GM21423 (cell line): ENCODE results near the gene OR51A2.
"Not testable (repeated sequence)": the region's sequence is repeated elsewhere in the genome, so short reads cannot be mapped to it uniquely, and the experiment has no call there.

Experiments used
- ATAC-seq: cut with Tn5 transposase; IDR thresholded peaks from one replicate; pipeline ENCODE4 v1.9.1; 2021; ENCODE audit warnings: mild to moderate bottlenecking, moderate library complexity; ENCODE audit not compliant: unreplicated experiment

Gene OR51A2

DNA sequence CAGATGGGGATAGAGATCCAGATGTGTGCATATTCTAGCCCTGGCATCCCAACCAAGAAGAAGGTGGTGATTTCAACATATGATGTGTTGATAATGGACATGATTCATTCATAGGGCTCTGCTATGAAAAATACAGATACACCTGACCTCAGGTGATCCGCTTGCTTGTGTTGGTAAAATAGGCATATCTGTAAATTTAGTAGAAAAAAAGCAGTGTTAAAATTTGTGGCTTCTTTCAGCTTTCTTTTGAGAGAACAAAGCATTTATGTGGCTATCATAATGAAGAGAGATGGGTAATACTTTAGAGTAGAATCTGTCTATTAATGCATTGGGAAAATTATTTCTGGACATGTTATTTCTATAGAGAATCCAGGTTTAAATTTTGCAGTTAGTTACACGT, at the start of gene OR51A2:
OR51A2 (minus strand) TSS at position 101 of the 400 bp plus-strand sequence; CDS start at position 101, 0 bp downstream.
- ATAC-seq, result not testable (repeated sequence)

DNA sequence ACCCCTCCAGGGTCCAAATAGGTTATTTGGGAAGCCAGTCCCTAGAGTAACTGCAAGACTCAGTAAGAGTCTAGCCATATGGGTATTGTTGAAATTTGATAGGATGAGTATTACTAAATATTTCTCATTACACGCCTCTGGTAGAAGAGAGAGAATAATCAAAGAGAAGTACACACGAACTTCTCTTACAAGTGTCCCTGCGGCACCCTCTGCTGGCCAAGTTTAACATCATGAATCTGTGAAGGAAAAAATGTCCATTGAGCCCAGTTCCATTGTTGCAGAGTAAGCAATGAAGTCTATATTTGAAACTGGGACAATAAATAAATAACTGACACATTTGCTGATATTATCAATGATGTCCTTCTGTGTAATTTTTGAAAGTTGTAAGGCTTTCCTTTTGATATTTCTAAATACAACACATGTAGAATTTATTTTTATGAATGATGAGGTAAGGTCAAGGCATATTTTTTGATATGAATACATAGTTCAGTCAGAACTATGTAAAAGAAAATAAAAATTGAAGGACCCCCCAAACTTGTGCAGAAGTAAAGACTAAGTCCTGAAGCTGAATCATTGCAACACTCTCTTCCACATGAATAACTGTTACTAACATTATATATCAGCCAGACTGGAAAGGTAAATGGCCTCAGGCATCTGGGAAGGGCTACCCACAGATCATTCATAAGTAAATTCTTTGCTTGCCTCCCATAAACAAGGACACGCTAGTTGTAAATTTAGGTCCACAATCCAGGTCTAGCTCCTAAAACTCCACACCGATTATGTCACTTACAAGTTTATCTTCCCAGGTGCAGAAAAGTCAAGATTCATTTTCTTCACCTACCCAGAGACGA, 49.1 kb upstream of the OR51A2 start:
- no peak for ATAC-seq

GRCh38 chr11:4994551-4994950, 39.0 kb upstream of the OR51A2 start, which contains the start of gene OR51L1:
TSS of gene OR51L1 (plus strand) at chr11:4994851. CDS start at chr11:4998983, 4,132 bp downstream.
- ATAC-seq, result no peak

DNA sequence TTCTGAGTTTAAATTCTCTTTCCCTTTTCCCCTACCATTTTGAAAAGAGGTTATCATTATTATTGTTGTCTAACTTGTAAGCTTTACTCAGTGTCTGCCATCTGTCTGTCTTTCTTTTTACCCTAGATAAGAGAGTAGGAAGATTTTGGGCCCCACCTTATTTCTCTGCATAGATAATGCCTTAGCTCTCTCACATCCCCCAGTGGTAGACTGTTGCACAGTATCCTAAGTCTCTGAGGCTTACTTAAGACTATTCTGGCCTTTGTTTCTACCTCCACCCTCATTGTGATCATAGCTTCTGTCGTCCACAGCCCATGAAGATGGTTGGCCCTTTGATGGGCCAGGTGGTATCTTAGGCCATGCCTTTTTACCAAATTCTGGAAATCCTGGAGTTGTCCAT, 35.5 kb upstream of the OR51A2 start:
- ATAC-seq, result no peak

GRCh38 chr11:4983841-4984240, 28.3 kb upstream of the OR51A2 start:
- ATAC-seq, result no peak

GRCh38 chr11:4982678-4983077, 27.2 kb upstream of the OR51A2 start:
- no peak for ATAC-seq

DNA sequence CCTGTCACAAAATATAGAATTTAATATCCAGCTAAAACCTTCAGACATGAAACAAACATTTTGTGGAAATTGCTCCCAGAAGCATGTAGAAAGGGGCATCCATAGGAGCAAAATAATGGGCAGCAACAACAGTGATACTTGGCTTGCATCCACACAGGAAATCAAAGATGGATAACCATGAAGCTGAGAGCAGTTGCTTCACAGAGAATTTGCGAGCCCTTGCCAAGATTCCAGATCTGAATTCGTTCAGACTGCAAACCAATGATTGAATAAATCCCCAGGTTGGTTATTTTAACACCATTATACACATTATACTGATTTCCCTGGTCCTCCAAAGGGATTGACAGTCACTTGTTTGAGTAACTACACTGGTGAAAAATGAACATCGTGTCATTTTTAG, 23.5 kb upstream of the OR51A2 start:
- ATAC-seq, result no peak

DNA sequence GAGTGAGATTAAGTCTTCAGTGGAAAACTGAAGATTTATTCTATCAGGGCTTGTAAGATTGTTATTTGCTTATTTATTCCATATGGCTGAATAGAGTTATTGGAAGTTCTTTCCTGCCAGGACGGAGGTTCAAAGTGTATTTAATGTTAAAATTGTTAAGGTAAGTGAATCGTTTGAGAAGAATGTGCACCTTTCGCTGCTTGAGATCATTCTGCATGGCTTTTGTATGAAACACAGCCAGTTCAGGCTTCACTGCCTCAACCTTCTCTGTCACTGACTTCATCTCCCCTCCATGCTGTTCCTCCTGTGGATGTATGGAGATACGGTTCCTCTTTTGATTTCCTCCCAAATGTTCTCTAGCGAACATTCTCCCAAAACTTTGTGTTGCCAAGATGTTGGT, 19.9 kb upstream of the OR51A2 start:
- ATAC-seq, result no peak

DNA sequence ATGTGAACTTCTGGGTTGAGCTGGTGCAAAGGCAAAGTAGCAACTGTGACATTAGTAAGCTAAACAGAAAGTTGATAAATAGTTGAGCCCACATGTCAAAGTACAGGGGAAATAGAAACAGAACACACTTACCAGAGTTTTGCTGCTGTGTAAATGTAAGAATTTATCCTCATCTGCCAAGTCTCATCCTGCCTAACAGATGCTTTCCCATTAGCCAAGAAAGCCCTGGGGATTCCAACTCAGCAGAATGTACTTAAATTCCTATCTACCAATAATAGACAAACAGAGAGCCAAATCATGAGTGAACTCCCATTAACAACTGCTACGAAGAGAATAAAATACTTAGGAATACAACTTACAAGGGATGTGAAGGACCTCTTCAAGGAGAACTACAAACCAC, 7.3 kb upstream of the OR51A2 start:
- ATAC-seq, result no peak

DNA sequence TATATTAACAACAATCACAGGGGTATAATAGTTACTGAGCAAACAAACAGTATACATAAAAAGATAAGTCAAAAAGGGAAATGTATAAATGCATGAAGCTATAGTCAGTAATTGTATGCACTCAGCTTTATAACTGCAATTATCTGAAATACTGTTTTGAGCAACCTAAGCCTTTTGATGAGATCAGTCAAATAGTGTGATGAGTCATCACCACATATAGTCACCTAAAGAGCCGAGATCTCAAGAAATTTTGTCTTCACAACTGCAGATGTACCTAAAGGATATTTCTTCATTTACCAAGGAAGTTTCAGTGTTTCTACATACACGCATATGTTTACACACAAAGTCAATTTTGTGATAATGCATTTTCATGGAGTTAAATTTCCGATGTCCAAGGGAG, 5.4 kb upstream of the OR51A2 start:
- no peak for ATAC-seq

GRCh38 chr11:4957396-4957795, 1.9 kb upstream of the OR51A2 start:
- no peak for ATAC-seq

- no peak for ATAC-seq
Observed at GRCh38 chr11:4947505-4947904, 8.0 kb downstream of the OR51A2 start, which contains the start of gene OR51A4. TSS of gene OR51A4 (minus strand) at chr11:4947605. CDS start at chr11:4947100, 505 bp downstream.

DNA sequence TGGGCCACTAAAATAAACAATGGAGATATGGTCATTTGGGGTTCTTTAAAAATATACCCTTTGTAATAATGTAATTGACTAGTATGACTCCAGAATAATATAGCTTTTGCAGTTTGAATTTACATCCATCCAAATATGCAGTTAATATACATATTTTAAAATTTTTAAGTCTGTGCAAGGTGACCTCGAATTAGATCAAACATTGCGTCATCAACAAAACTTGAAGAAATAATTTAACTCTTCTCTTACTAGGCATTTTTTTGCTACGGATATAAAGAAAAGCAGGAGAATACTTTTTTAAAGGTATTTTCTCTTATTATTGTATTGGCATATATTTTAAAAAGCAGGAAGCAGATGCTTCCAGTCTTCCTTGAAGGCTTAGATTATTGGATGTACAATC, 18.8 kb downstream of the OR51A2 start:
- no peak for ATAC-seq

DNA sequence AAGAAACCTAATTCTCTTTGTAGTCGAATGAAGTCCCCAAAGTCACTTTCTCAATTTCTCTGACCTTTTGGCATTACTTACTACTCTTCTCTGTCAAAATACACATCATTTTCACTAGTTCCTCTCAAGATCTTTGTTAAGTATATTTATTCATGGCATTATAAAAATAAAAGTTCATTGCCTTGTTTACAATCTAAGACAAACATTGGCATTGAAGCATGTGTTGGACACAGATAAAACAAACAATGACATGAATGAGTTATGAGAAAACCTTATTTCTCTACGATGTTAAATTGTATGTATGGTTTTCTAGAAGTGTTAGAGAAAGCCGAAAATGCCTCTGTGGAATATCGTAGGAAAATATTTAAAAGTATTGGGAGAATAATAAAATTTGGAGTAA, 22.8 kb downstream of the OR51A2 start:
- ATAC-seq, result no peak

DNA sequence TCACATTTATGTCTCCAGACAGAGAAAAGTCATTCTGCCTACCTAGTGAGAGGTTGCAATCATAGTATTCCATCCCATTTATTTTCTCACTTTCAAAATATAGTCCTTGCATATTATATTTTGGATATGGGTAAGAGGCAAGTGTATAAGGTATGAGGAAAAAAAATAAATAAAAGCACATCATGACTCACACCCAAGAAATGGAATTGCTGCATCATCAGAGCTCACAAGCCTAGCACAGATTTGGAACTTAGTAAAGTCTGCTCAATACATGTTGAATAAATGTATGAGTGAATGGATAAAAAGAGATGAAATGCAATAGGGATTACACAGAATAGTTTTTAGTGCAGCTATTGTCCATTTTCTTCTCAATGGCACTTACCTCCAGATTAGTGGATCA, 28.9 kb downstream of the OR51A2 start:
- no peak for ATAC-seq

DNA sequence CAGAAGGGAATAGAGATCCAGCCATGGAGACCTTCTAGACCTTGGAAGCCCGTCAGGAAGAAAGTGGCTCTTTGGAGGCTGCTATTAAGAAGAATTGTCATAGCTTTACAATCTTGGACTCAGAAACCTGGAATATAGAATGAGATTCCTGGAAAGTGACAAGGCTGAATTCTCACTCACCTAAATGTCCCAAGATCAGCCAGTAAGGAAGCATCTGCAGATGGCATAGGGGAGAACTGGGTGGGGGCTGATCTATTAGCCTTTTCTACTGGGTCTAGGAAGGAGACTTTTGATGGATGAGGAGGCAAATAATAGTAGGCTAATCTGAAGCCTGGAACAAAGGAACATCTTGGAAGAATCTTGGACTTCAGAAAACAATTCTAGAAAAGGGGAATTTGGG, 31.3 kb downstream of the OR51A2 start, which contains the start of gene OR51G1:
OR51G1 (minus strand) TSS at position 101 of the 400 bp plus-strand sequence; CDS start at position 101, 0 bp downstream.
- ATAC-seq, result no peak

DNA sequence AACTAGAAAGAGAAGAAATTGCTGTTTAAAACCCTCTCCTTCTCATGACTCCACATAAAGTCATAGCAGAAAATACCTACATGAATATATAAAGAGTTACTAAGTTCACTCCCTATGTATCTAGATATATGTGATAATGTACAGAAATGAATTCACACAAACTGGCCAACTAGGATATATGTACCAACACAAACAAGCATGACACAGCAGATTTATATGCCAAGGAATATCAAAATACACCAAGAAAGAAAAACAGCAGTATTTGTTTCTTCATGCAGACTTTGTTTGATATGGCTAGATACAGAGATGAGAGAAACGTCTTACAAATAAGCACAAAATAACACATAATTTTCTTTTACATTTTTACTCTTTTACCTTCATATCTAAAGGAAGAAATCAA, 33.2 kb downstream of the OR51A2 start:
- no peak for ATAC-seq

DNA sequence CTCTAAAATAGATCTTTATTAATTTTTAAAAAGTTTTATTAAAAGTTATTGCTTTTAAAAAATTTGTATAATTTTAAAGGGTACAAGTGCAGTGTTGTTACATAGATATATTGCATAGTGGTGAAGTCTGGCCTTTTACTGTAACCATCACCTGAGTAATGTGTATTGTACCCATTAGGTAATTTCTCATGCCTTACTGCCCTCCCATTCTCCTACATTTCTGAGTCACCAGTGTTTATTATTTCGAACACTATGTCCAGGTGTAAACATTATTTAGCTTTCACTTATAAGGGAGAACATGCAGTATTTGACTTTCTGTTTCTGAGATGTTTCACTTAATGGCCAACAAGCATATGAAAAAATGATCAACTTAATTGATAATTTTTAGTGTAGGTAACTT, 33.7 kb downstream of the OR51A2 start:
- no peak for ATAC-seq

- ATAC-seq, result no peak
Observed at GRCh38 chr11:4919250-4919649, 36.3 kb downstream of the OR51A2 start, which contains the start of gene OR51G2. TSS of gene OR51G2 (minus strand) at chr11:4919350. CDS start at chr11:4915663, 3,687 bp downstream.

GRCh38 chr11:4916581-4916980, 38.9 kb downstream of the OR51A2 start:
- no peak for ATAC-seq
